Measurements from ENCODE around the gene BAX.

GRCh38 chr19:48945415-48945814 lies 9.3 kb upstream of the BAX start:
- TF ChIP-seq CTCF (IDR thresholded peaks at IDR 0.05) (no peak), POLR2A (IDR thresholded peaks at IDR 0.05) (no peak)
